ENCODE data around the gene EDDM3A.

Gene EDDM3A, protein sequence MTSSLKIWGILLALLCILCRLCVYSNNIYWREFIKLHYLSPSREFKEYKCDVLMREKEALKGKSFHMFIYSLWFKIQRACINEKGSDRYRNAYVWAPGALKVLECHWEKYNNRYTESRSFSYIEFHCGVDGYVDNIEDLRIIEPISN
- long read RNA-seq: 0 reads

DNA sequence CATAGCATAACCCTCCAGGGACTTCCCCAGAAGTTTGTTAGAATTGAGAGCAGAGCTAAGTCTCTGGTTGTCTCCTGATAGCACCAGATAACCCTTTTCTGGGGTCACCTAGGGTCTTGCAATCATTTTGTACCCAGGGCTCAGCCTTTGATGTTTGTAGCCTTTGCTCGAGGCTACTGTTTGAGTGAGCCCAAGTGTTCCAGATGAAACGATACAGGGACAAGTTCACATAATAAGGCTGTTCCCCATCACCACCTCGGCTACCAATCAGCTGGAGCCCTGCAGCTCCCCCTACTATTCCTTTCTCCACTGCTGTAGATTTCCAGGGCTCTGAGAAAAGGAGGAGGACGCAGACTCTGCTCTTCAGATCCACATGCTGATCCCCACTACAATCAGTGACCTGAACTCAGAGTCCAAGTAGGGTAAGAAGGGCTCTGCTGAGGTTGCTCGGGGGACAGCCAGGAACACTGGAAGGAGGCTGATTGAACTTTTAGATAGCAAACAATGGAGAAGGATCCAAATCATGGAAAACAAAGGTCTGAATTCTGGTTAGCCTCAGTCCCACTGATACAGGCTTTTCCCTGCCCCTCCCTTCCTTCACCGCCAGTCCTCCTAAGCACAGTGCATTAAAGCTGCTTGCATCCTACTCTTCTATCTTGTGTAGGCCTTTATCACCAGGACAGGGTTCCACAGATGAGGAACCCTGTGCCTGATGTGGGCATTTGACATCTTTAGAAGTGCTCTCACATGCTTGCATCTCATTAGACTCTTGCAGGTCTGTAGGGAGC is at the start of gene EDDM3A:
Gene EDDM3A (plus strand): TSS at position 317 of the 788 bp plus-strand sequence. CDS start 1,694 bp downstream, outside the sequence.
- Histone ChIP-seq H3K4me3 (replicated peaks; ENCODE audit: insufficient read depth, low read length) (no peak within 1 kb of the TSS), H3K27ac (replicated peaks) (no peak within 1 kb of the TSS), H3K27me3 (ENCODE audit: insufficient read depth, poor library complexity, severe bottlenecking) (no peaks in the 10 kb centered on the region)
- no peak for DNase-seq (ENCODE audit: low read depth in 1 of 2, low spot score in 1 of 2)
- TF ChIP-seq SPI1 (IDR thresholded peaks at IDR 0.05; ENCODE audit: borderline replicate concordance, low read depth) (no peak), REST (IDR thresholded peaks at IDR 0.05; ENCODE audit: insufficient replicate concordance, low read depth) (no peak), GABPA (IDR thresholded peaks at IDR 0.05; ENCODE audit: low read depth) (no peak), POLR2AphosphoS5 (IDR thresholded peaks at IDR 0.05; ENCODE audit: low read depth) (no peak)
- TF ChIP-seq, protein P1, sequence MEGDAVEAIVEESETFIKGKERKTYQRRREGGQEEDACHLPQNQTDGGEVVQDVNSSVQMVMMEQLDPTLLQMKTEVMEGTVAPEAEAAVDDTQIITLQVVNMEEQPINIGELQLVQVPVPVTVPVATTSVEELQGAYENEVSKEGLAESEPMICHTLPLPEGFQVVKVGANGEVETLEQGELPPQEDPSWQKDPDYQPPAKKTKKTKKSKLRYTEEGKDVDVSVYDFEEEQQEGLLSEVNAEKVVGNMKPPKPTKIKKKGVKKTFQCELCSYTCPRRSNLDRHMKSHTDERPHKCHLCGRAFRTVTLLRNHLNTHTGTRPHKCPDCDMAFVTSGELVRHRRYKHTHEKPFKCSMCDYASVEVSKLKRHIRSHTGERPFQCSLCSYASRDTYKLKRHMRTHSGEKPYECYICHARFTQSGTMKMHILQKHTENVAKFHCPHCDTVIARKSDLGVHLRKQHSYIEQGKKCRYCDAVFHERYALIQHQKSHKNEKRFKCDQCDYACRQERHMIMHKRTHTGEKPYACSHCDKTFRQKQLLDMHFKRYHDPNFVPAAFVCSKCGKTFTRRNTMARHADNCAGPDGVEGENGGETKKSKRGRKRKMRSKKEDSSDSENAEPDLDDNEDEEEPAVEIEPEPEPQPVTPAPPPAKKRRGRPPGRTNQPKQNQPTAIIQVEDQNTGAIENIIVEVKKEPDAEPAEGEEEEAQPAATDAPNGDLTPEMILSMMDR (IDR thresholded peaks at IDR 0.05; ENCODE audit: insufficient read depth, low read length): no peak

GRCh38 chr14:20696764-20697163 is 48.9 kb upstream of the EDDM3A start:
- Histone ChIP-seq H3K27me3 (ENCODE audit: insufficient read depth, poor library complexity, severe bottlenecking) (no peaks in the 10 kb centered on the region), H3K4me3 (replicated peaks; ENCODE audit: insufficient read depth, low read length) (no peak overlapping the region), H3K27ac (replicated peaks) (no peak overlapping the region)
- TF ChIP-seq, protein P1 (IDR thresholded peaks at IDR 0.05; ENCODE audit: insufficient read depth, low read length): no peak
- TF ChIP-seq GABPA (IDR thresholded peaks at IDR 0.05; ENCODE audit: low read depth): no peak
- no peak for TF ChIP-seq SPI1 (IDR thresholded peaks at IDR 0.05; ENCODE audit: borderline replicate concordance, low read depth)
- TF ChIP-seq REST (IDR thresholded peaks at IDR 0.05; ENCODE audit: insufficient replicate concordance, low read depth): no peak
- TF ChIP-seq POLR2AphosphoS5 (IDR thresholded peaks at IDR 0.05; ENCODE audit: low read depth): no peak
- DNase-seq (ENCODE audit: low read depth in 1 of 2, low spot score in 1 of 2): no peak

GRCh38 chr14:20697273-20698017 is 48.2 kb upstream of the EDDM3A start:
- TF ChIP-seq SPI1 (IDR thresholded peaks at IDR 0.05; ENCODE audit: borderline replicate concordance, low read depth) (0 out of 2 replicates have a peak, but pooled peaks have one; percentile 1), REST (IDR thresholded peaks at IDR 0.05; ENCODE audit: insufficient replicate concordance, low read depth) (no peak), POLR2AphosphoS5 (IDR thresholded peaks at IDR 0.05; ENCODE audit: low read depth) (no peak)
- TF ChIP-seq, protein P1 (IDR thresholded peaks at IDR 0.05; ENCODE audit: insufficient read depth, low read length): peak; percentile 81
- DNase-seq (ENCODE audit: low read depth in 1 of 2, low spot score in 1 of 2): peak in 1 of 2 experiments; percentile 72
- Histone ChIP-seq H3K4me3 (replicated peaks; ENCODE audit: insufficient read depth, low read length) (no peak overlapping the region), H3K27ac (replicated peaks) (no peak overlapping the region), H3K27me3 (ENCODE audit: insufficient read depth, poor library complexity, severe bottlenecking) (no peaks in the 10 kb centered on the region)
